Cardiac fibroblast (primary cell): ENCODE measurements around the gene USB1.

ENCODE experiments used
- DNase-seq, 2 donors: peaks; one replicate each; pipeline versions ENCODE4 v3.0.0 to v3.0.0-alpha.2; 2010; ENCODE audit warnings: low read depth in 2 of 2
- H3K4me3 ChIP-seq, 2 donors: replicated peaks in 1 of 2; 1 replicate in 1 of 2; 2 replicates in 1 of 2; pipeline ENCODE4 v1.5.1; 2011; ENCODE audit warnings: low read depth in 2 of 2, low read length in 2 of 2, mild to moderate bottlenecking in 2 of 2, moderate library complexity in 1 of 2
- TF ChIP-seq, protein P1 (sequence below): IDR thresholded peaks from one replicate; pipeline ENCODE4 v1.5.1; 2011; ENCODE audit warnings: low read depth, mild to moderate bottlenecking, low read length, inconsistent platforms

The USB1 gene

DNA sequence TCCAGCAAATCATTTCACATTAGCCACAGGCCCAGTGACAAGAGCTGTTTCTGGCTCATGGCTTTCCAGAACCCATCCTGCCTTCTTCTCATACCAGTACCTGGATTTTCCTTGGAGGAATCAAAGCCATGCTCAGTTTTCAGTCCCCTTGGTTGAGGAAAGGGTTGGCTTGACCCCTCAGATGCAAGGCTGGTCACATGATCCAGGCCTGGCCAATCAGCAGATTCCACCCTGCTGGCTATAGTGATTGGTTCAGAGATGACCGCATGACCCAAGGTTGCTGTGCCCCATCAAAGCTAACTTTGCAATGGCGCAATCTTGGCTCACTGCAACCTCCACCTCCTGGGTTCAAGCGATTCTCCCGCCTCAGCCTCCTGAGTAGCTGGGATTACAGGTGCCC lies 69.4 kb downstream of the USB1 start:
- no peak for DNase-seq

More for the DNA sequence above, 69.4 kb downstream of the USB1 start:
- H3K4me3 ChIP-seq: no peak overlapping the region
- TF ChIP-seq, protein P1, sequence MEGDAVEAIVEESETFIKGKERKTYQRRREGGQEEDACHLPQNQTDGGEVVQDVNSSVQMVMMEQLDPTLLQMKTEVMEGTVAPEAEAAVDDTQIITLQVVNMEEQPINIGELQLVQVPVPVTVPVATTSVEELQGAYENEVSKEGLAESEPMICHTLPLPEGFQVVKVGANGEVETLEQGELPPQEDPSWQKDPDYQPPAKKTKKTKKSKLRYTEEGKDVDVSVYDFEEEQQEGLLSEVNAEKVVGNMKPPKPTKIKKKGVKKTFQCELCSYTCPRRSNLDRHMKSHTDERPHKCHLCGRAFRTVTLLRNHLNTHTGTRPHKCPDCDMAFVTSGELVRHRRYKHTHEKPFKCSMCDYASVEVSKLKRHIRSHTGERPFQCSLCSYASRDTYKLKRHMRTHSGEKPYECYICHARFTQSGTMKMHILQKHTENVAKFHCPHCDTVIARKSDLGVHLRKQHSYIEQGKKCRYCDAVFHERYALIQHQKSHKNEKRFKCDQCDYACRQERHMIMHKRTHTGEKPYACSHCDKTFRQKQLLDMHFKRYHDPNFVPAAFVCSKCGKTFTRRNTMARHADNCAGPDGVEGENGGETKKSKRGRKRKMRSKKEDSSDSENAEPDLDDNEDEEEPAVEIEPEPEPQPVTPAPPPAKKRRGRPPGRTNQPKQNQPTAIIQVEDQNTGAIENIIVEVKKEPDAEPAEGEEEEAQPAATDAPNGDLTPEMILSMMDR: no peak
